Fibroblast of lung (primary cell): ENCODE data around the gene TMSB15A. TPM values are rescaled to one million over a fixed set of nuclear protein-coding genes. Genes with fewer than 3 reads are reported as not detected.

Source experiments
- polyA plus RNA-seq, 2 donors: library from polyadenylated mRNA; depleted of rRNA in 1 of 2; stranded (reverse) in 1 of 2; unstranded in 1 of 2; fragments of >200 nt; gene quantifications; 2 replicates each; pipeline ENCODE4 v1.2.1, GENCODE V29; 2011 to 2012; ENCODE audit warnings: missing spikeins in 1 of 2
- total RNA-seq: library from RNA; depleted of rRNA; stranded (reverse); fragments of >200 nt; gene quantifications from 2 replicates; pipeline ENCODE4 v1.2.1, GENCODE V29; 2014

TMSB15A gene
- total and polyA plus RNA-seq, 2 donors (not counting 1 experiment from before 2014, with no cell fraction given), result 3.6 to 18.1 TPM

Other genes starting within 250 kb of the TMSB15A start
- not detected in 2 replicates for gene NXF2B, start 76.7 kb downstream of the TMSB15A start, total RNA-seq
- not detected in 2 replicates for gene NXF2B, start 76.7 kb downstream of the TMSB15A start, polyA plus RNA-seq
- gene TCP11X2, start 44.9 kb downstream of the TMSB15A start, total RNA-seq, result not detected in 2 replicates
- gene TCP11X2, start 44.9 kb downstream of the TMSB15A start, polyA plus RNA-seq, result not detected in 2 replicates
- gene ARMCX5, start 82.8 kb upstream of the TMSB15A start, total RNA-seq, result 12.8 and 22.8 TPM in 2 replicates
- 12.9 and 13.9 TPM in 2 replicates for gene ARMCX5, start 82.8 kb upstream of the TMSB15A start, polyA plus RNA-seq
- gene GPRASP1, start 134.7 kb upstream of the TMSB15A start, total RNA-seq, result 4.9 and 5.8 TPM in 2 replicates
- 1.6 and 1.7 TPM in 2 replicates for gene GPRASP1, start 134.7 kb upstream of the TMSB15A start, polyA plus RNA-seq
- 16.9 and 24.6 TPM in 2 replicates for gene GPRASP2, start 195.7 kb upstream of the TMSB15A start, total RNA-seq
- 8.8 and 12.9 TPM in 2 replicates for gene GPRASP2, start 195.7 kb upstream of the TMSB15A start, polyA plus RNA-seq
- 5.9 and 9.7 TPM in 2 replicates for gene GPRASP3, start 204.0 kb upstream of the TMSB15A start, total RNA-seq
- gene GPRASP3, start 204.0 kb upstream of the TMSB15A start, polyA plus RNA-seq, result 6.4 and 7.3 TPM in 2 replicates